ENCODE results near the gene SDK1. TPM values are rescaled to one million over a fixed set of nuclear protein-coding genes. Genes with fewer than 3 reads are reported as not detected.
"Not testable (repeated sequence)": the region's sequence is repeated elsewhere in the genome, so short reads cannot be mapped to it uniquely, and the experiment has no call there.

Gene SDK1
- total RNA-seq, 1 experiment from 2014 or later = 7.1 TPM

GRCh38 chr7:3937146-3937545, 636.1 kb downstream of the SDK1 start:
- H3K9me3 Mint-ChIP-seq (ENCODE audit: unreplicated experiment) = peaks cover 8% of the 10 kb centered on the region
- no peak overlapping the region for H3K27ac Mint-ChIP-seq (ENCODE audit: unreplicated experiment)
- no peak for DNase-seq
- no peaks in the 10 kb centered on the region for H3K27me3 Mint-ChIP-seq (ENCODE audit: insufficient read depth, unreplicated experiment)
- no TSS peak for BruUV-seq (replicated peaks)
- ChIA-PET CTCF (no interaction called here), POLR2A (no interaction called here)
- Histone ChIP-seq H3K4me3 (ENCODE audit: low read depth, low read length) (no peak overlapping the region), H3K9me3 (no peaks in the 10 kb centered on the region), H3K36me3 (ENCODE audit: control insufficient read depth, insufficient read depth, low read length) (no peaks in the 10 kb centered on the region), H3K4me1 (no peaks in the 10 kb centered on the region), H3K27me3 (replicated peaks; ENCODE audit: control insufficient read depth, insufficient read depth, low read length) (no peaks in the 10 kb centered on the region)
- TF ChIP-seq CTCF (IDR thresholded peaks at IDR 0.05; ENCODE audit: insufficient read depth in 1 of 2, low read depth in 1 of 2, low read length in 1 of 2, severe bottlenecking in 1 of 2, unreplicated experiment in 1 of 2) = no peak
- H3K4me1 Mint-ChIP-seq (ENCODE audit: low read depth, unreplicated experiment) = no peaks in the 10 kb centered on the region
- no peaks in the 10 kb centered on the region for H3K36me3 Mint-ChIP-seq (ENCODE audit: insufficient read depth, unreplicated experiment)
- H3K4me3 Mint-ChIP-seq (ENCODE audit: unreplicated experiment) = no peak overlapping the region
- intact Hi-C loops (cut with micrococcal nuclease; ENCODE audit: unreplicated experiment) = no loop called here

DNA sequence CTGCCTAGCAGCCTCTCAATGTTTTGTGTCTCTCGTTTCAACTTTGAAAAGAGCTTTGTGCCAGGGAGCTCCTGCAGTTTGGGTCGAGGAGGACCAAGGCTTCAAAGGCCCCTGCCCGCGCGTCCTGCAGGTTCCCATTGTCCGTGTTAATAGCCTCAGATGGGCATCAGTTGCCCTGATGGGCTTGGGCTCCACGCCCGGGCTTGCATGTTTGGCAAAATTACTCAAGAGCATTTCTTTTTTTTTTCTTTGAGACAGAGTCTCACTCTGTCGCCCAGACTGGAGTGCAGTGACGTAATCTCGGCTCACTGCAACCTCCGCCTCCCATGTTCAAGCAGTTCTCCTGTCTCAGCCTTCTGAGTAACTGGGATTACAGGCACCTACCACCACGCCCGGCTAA, 636.6 kb downstream of the SDK1 start:
- intact Hi-C loops (cut with micrococcal nuclease; ENCODE audit: unreplicated experiment) = no loop called here
- Mint-ChIP-seq H3K27ac (ENCODE audit: unreplicated experiment) (no peak overlapping the region), H3K9me3 (ENCODE audit: unreplicated experiment) (peaks cover 8% of the 10 kb centered on the region), H3K4me1 (ENCODE audit: low read depth, unreplicated experiment) (no peaks in the 10 kb centered on the region), H3K4me3 (ENCODE audit: unreplicated experiment) (no peak overlapping the region), H3K27me3 (ENCODE audit: insufficient read depth, unreplicated experiment) (no peaks in the 10 kb centered on the region), H3K36me3 (ENCODE audit: insufficient read depth, unreplicated experiment) (no peaks in the 10 kb centered on the region)
- CTCF ChIA-PET = no interaction called here
- no TSS peak for BruUV-seq (replicated peaks)
- H3K9me3 ChIP-seq = no peaks in the 10 kb centered on the region
- POLR2A ChIA-PET = no interaction called here
- no peaks in the 10 kb centered on the region for H3K27me3 ChIP-seq (replicated peaks; ENCODE audit: control insufficient read depth, insufficient read depth, low read length)
- H3K4me3 ChIP-seq (ENCODE audit: low read depth, low read length) = no peak overlapping the region
- no peak for TF ChIP-seq CTCF (IDR thresholded peaks at IDR 0.05; ENCODE audit: insufficient read depth in 1 of 2, low read depth in 1 of 2, low read length in 1 of 2, severe bottlenecking in 1 of 2, unreplicated experiment in 1 of 2)
- no peaks in the 10 kb centered on the region for H3K4me1 ChIP-seq
- DNase-seq = no peak
- H3K36me3 ChIP-seq (ENCODE audit: control insufficient read depth, insufficient read depth, low read length) = no peaks in the 10 kb centered on the region

DNA sequence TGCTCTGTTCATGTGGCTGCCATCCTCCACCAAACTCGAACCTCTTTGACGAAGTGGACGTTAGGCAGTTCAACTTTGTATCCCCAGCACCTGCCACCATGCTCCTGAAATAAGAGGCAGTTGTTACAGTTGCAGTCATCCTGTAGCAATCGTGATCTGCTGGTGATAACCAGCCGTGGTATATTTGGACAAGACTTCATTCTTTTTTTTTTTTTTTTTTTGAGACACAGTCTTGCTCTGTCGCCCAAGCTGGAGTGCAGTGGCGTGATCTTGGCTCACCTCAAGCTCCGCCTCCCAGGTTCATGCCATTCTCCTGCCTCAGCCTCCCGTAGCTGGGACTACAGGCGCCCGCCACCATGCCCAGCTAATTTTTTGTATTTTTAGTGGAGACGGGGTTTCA, 640.7 kb downstream of the SDK1 start:
- H3K36me3 Mint-ChIP-seq (ENCODE audit: insufficient read depth, unreplicated experiment); BruUV-seq (replicated peaks); POLR2A ChIA-PET: not testable (repeated sequence)

DNA sequence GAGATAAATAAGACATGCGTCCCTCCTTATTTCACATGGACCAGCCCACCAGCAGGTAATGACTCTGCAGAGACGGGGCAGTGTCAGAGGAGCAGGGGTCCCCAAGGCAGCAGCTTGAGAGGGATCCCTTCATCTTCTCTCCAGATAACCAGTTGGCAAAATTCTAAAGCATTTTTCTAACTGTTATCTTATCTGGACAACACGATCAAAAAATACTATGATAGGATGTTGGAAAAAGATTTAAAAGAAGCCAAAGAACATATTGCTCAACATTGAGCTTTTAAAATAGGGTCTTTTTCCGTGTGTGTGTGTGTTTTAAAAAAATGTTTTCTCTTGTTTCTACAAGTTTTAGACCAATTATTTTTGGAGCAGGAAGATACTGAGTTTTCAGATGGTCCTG, 641.2 kb downstream of the SDK1 start:
- intact Hi-C loops (cut with micrococcal nuclease; ENCODE audit: unreplicated experiment) = no loop called here
- H3K27ac Mint-ChIP-seq (ENCODE audit: unreplicated experiment) = no peak overlapping the region
- Histone ChIP-seq H3K27me3 (replicated peaks; ENCODE audit: control insufficient read depth, insufficient read depth, low read length) (no peaks in the 10 kb centered on the region), H3K4me1 (no peaks in the 10 kb centered on the region), H3K9me3 (no peaks in the 10 kb centered on the region), H3K36me3 (ENCODE audit: control insufficient read depth, insufficient read depth, low read length) (no peaks in the 10 kb centered on the region), H3K4me3 (ENCODE audit: low read depth, low read length) (no peak overlapping the region)
- no peaks in the 10 kb centered on the region for H3K27me3 Mint-ChIP-seq (ENCODE audit: insufficient read depth, unreplicated experiment)
- H3K36me3 Mint-ChIP-seq (ENCODE audit: insufficient read depth, unreplicated experiment) = no peaks in the 10 kb centered on the region
- BruUV-seq (replicated peaks) = no TSS peak
- no peak for DNase-seq
- TF ChIP-seq CTCF (IDR thresholded peaks at IDR 0.05; ENCODE audit: insufficient read depth in 1 of 2, low read depth in 1 of 2, low read length in 1 of 2, severe bottlenecking in 1 of 2, unreplicated experiment in 1 of 2) = no peak
- ChIA-PET POLR2A (no interaction called here), CTCF (no interaction called here)
- H3K4me1 Mint-ChIP-seq (ENCODE audit: low read depth, unreplicated experiment) = no peaks in the 10 kb centered on the region
- H3K4me3 Mint-ChIP-seq (ENCODE audit: unreplicated experiment) = no peak overlapping the region
- H3K9me3 Mint-ChIP-seq (ENCODE audit: unreplicated experiment) = no peaks in the 10 kb centered on the region

More for the DNA sequence above, 640.7 kb downstream of the SDK1 start:
- DNase-seq; H3K27me3 ChIP-seq (replicated peaks; ENCODE audit: control insufficient read depth, insufficient read depth, low read length); H3K4me3 ChIP-seq (ENCODE audit: low read depth, low read length); H3K27me3 Mint-ChIP-seq (ENCODE audit: insufficient read depth, unreplicated experiment); H3K9me3 ChIP-seq; H3K36me3 ChIP-seq (ENCODE audit: control insufficient read depth, insufficient read depth, low read length); H3K4me3 Mint-ChIP-seq (ENCODE audit: unreplicated experiment); H3K4me1 Mint-ChIP-seq (ENCODE audit: low read depth, unreplicated experiment); intact Hi-C loops (cut with micrococcal nuclease; ENCODE audit: unreplicated experiment); H3K4me1 ChIP-seq; H3K9me3 Mint-ChIP-seq (ENCODE audit: unreplicated experiment); H3K27ac Mint-ChIP-seq (ENCODE audit: unreplicated experiment); CTCF ChIA-PET: not testable (repeated sequence)

Data from Caco-2 (cell line).